Right lung (tissue), 10 donors: ENCODE results near the gene SRD5A1. TPM values are rescaled to one million over a fixed set of nuclear protein-coding genes. Genes with fewer than 3 reads are reported as not detected.

Experiments used
- DNase-seq, 2 donors: peaks; one replicate each; pipeline ENCODE4 v3.0.0-alpha.2; 2013
- long read RNA-seq, 8 donors: transcript quantifications; one replicate each; lab custom pipeline, GENCODE V29; 2026
- polyA plus RNA-seq, 5 donors: library from polyadenylated mRNA; unstranded; fragments of 120-200 nt; gene quantifications; one replicate each; pipeline versions ENCODE4 v1.2.1 to v1.2.3, GENCODE V29; 2013; ENCODE audit warnings: inconsistent platforms in 1 of 5, low replicate concordance in 1 of 5; ENCODE audit not compliant: insufficient read length in 5 of 5, insufficient read depth in 1 of 5

The SRD5A1 gene
- polyA plus RNA-seq = 10 to 100 TPM; 10.4 to 15.8 (median 10.9) TPM
- long read RNA-seq, donor 1, full-length matches to known transcripts = 5 of 5 reads
- long read RNA-seq, donor 1, partial matches to known transcripts = 0 of 5 reads
- long read RNA-seq, donor 1, other reads (novel, unspliced or antisense) = 0 of 5 reads
- long read RNA-seq, donor 2, full-length matches to known transcripts = 1 of 1 reads
- long read RNA-seq, donor 2, partial matches to known transcripts = 0 of 1 reads
- long read RNA-seq, donor 2, other reads (novel, unspliced or antisense) = 0 of 1 reads
- long read RNA-seq, donor 3, full-length matches to known transcripts = 3 of 3 reads
- long read RNA-seq, donor 3, partial matches to known transcripts = 0 of 3 reads
- long read RNA-seq, donor 3, other reads (novel, unspliced or antisense) = 0 of 3 reads
- long read RNA-seq, donor 4, full-length matches to known transcripts = 1 of 1 reads
- long read RNA-seq, donor 4, partial matches to known transcripts = 0 of 1 reads
- long read RNA-seq, donor 4, other reads (novel, unspliced or antisense) = 0 of 1 reads
- long read RNA-seq, donor 5, full-length matches to known transcripts = 6 of 6 reads
- long read RNA-seq, donor 5, partial matches to known transcripts = 0 of 6 reads
- long read RNA-seq, donor 5, other reads (novel, unspliced or antisense) = 0 of 6 reads
- long read RNA-seq, donor 6, full-length matches to known transcripts = 6 of 6 reads
- long read RNA-seq, donor 6, partial matches to known transcripts = 0 of 6 reads
- long read RNA-seq, donor 6, other reads (novel, unspliced or antisense) = 0 of 6 reads
- long read RNA-seq, donor 7, full-length matches to known transcripts = 2 of 2 reads
- long read RNA-seq, donor 7, partial matches to known transcripts = 0 of 2 reads
- long read RNA-seq, donor 7, other reads (novel, unspliced or antisense) = 0 of 2 reads
- long read RNA-seq, donor 8, full-length matches to known transcripts = 1 of 1 reads
- long read RNA-seq, donor 8, partial matches to known transcripts = 0 of 1 reads
- long read RNA-seq, donor 8, other reads (novel, unspliced or antisense) = 0 of 1 reads

DNA sequence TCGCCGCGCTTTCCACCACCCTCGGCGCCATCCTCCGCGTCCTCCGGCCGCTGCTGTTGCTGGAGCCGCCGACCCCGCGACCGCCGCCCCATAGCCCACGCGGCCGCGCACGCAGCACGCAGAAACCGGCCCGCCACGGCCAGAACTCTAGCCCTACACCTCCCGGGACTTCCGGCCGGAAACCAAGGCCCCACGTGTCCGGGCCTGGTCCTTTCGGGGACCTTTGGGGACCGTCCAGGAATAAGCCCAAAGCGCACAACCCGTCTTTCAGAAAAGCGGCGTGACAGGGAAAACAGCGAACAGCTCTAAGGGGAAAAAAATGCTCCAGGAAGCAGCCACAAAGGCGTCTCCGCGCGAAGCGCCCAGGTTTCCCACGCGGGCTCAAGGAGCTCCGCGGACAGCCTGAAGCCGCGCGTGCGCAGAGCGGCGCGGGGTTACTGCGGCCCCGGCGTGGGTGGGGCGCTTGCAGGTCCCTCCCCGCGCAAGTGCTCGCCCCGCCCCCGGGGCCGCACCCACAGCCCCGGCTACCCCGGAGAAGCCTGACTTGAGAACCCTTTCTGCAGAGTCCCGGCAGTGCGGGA lies at the start of gene SRD5A1, which contains the start of gene NSUN2:
SRD5A1 (plus strand) TSS at position 553 of the 581 bp plus-strand sequence. CDS start 137 bp downstream, outside the sequence.
NSUN2 (minus strand) TSS at position 157 of the 581 bp plus-strand sequence; CDS start at position 92, 65 bp downstream.
- peak; percentile 95 to 97 for DNase-seq

DNA sequence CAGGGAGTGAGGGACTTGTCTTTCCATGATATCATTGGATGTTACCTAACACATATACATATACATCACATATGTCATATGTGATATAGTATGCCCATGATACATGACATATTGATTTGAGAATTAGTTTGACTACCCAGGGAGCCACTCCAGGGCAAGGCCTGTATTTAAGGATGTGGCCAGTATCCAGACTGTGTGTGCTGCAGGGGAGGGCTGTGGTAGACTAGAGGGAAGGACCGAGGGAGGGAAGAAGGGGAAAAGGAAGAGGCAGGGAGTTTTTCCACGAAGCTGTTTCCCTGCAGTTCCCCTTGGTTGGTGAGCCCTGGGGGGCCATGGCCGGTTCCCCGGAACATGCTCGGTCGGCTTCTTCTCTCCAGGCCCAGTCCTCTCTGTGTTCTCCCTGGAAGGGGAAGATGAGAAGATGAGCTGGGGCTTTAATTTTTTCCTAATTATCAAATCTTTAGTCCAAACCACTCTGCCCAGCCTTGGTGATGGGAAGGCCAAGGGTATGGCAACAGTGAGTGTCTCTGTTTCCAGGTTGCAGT lies 49.1 kb upstream of the SRD5A1 start:
- DNase-seq = no peak

GRCh38 chr5:6584727-6585126 lies 48.5 kb upstream of the SRD5A1 start:
- DNase-seq = no peak

DNA sequence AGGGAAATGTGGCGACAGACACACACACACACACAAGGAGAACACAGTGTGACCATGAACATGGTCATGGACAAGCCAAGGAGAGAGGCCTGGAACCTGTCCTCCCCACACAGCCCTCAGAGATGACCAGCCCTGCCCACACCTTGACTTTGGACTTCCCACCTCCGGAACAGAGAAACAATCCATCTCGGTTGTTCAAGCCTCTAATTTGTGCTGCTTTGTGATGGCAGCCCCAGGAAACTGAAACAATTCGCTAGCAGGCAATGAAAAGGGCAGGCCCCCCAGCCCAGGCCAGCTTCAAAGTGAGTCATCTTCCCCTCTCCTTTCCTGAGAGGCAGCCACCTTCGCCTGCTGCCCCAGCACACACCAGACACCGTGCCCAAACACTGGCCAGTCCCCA lies 48.1 kb upstream of the SRD5A1 start:
- DNase-seq = no peak

GRCh38 chr5:6585939-6586646 lies 47.1 kb upstream of the SRD5A1 start:
- no peak for DNase-seq

- no peak for DNase-seq
These were observed 46.6 kb upstream of the SRD5A1 start for GRCh38 chr5:6586647-6587042.

DNA sequence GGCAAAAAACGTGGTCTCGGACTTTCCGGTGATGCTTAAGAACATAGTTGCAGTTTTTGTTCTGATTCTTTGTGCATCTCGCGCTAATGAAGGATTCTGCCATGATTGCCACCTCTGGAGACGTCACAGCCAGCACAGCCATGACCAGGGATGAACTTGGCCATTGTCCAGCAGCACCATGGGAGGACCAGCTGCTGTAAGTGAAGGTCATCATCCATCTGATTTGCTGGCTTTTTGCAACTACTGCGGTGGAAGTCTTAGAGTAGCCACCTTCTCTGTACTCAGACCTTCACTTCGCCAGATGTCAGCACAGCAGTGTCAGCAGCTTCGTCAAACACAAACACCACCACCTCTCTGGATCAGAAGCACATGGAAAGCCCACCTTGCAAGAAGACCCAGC lies 46.1 kb upstream of the SRD5A1 start:
- no peak for DNase-seq

- DNase-seq = no peak
These were observed 42.7 kb upstream of the SRD5A1 start for GRCh38 chr5:6590581-6590980.

DNA sequence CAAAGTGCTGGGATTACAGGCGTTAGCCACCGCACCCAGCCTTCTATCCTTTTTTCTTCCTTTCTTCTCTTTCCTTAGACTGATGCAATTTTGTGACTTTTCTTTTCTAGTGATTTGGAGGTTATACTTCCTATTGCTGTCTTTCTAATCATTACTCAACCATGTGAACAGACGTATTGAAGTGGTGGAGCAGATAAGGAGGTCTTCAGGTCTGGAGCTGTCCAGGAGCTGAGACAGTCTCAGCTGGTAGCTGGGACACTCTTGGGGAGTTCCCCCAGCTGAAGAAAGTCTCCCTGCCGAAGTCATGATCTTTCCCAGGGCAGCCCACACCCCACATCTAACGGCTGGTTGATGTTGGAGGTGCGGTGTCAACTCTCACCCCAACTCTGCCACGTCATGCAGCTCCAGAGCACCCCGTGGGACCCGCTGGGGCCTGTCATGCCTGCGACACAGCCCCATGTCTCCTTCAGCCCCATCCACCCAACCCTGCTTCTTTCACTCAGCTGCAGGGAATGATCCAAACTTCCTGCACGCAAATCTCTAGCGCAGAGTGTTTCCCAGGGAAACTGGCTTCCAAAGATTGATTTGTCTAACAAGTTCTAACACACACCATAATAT lies 41.5 kb upstream of the SRD5A1 start:
- no peak for DNase-seq

- no peak for DNase-seq
These were observed 40.6 kb upstream of the SRD5A1 start for GRCh38 chr5:6592601-6593000.

GRCh38 chr5:6593148-6594016 lies 39.9 kb upstream of the SRD5A1 start:
- DNase-seq = no peak

- no peak for DNase-seq
These were observed 39.2 kb upstream of the SRD5A1 start for GRCh38 chr5:6594066-6594465.

- DNase-seq = no peak
These were observed 37.8 kb upstream of the SRD5A1 start for GRCh38 chr5:6595405-6595804.

- DNase-seq = no peak
These were observed 36.9 kb upstream of the SRD5A1 start for GRCh38 chr5:6596388-6596787.

- no peak for DNase-seq
These were observed 35.7 kb upstream of the SRD5A1 start for GRCh38 chr5:6597557-6597956.

GRCh38 chr5:6598351-6598900 lies 34.8 kb upstream of the SRD5A1 start:
- DNase-seq = peak; percentile 7 to 24

DNA sequence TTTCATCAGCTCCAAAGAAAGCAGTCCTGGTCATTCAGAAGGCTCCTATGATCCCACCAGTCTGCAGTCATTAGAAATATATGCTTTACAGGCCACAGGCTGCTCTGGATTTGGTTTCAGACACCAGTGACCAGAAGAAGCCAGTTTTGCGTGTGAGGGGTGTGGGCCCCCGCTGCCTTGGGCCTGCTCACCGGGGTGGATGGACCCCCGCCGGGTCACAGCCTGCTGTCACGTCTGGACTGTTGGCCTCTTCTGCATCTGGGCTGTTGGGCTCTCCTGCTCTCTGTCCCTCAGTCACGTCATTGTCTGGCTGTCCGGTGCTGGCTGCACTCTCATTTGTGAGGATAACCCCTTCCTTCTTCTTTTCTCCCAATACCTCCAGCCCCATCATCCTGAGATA lies 33.5 kb upstream of the SRD5A1 start:
- DNase-seq = no peak

DNA sequence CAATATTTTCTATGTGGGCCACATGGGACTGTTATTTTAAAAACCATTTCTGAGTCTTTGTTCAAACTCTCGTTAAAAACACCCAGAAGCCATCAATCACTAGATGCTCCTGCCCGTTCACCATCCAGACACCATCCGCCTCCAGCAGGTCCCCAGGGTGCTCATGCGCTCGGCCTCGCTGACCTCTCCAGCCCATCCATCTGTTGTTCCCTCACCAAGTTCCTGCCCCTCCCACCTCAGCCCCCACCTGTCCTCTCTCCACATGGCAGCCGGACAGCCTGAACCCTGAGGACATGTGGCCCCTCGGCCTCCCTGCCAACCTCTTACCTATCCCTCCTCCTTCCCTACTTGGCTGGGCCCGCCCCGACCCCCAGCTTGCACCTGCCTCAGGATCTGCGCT lies 32.0 kb upstream of the SRD5A1 start:
- DNase-seq = no peak

GRCh38 chr5:6601816-6602215 lies 31.4 kb upstream of the SRD5A1 start:
- no peak for DNase-seq
